ENCODE data around the gene SF3B2. TPM values are rescaled to one million over a fixed set of nuclear protein-coding genes. Genes with fewer than 3 reads are reported as not detected.

SF3B2 gene
- total RNA-seq, 1 donor from 2014 or later, result 193 TPM

DNA sequence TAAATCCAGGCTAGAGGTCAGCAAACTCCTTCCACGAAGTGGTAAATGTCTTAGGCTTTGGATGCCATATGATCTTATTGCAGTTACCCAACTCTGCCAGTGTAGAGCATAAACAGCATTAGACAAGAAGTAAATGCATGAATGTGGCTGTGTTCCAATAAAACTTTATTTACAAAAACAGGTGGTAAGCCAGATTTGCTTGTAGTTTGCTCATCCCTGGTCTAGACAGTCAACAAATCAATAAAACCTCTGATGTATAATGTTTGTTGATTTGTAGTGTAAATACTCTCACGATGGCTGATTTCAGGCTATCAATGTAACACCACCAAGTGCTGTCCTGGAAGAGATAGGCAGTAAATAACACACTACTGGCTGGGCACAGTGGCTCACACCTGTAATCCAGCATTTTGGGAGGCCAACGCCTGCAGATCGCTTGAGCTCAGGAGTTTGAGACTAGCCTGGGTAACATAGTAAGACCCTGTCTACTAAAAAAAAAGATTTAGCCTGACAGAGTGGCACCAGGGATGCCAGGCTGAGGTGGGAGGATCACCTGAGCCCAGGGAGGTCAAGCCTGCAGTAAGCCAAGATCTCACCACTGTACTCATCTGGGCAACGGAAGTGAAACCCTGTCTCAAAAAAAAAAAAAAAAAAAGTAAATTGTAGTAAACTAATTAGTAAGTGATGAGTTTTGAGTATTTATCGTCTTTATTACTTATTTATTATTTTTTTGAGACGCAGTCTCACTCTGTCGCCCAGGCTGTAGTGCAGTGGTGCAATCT lies 19.0 kb upstream of the SF3B2 start:
- no peaks in the 10 kb centered on the region for H3K9me3 Mint-ChIP-seq (ENCODE audit: unreplicated experiment)
- H3K4me3 Mint-ChIP-seq (ENCODE audit: unreplicated experiment), result no peak overlapping the region
- no peak for DNase-seq (ENCODE audit: extremely low spot score, unreplicated experiment)
- H3K27ac Mint-ChIP-seq (ENCODE audit: unreplicated experiment), result no peak overlapping the region
- TF ChIP-seq, protein P1, sequence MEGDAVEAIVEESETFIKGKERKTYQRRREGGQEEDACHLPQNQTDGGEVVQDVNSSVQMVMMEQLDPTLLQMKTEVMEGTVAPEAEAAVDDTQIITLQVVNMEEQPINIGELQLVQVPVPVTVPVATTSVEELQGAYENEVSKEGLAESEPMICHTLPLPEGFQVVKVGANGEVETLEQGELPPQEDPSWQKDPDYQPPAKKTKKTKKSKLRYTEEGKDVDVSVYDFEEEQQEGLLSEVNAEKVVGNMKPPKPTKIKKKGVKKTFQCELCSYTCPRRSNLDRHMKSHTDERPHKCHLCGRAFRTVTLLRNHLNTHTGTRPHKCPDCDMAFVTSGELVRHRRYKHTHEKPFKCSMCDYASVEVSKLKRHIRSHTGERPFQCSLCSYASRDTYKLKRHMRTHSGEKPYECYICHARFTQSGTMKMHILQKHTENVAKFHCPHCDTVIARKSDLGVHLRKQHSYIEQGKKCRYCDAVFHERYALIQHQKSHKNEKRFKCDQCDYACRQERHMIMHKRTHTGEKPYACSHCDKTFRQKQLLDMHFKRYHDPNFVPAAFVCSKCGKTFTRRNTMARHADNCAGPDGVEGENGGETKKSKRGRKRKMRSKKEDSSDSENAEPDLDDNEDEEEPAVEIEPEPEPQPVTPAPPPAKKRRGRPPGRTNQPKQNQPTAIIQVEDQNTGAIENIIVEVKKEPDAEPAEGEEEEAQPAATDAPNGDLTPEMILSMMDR (IDR thresholded peaks at IDR 0.05), result no peak
- H3K27me3 Mint-ChIP-seq (ENCODE audit: unreplicated experiment), result peaks cover 3% of the 10 kb centered on the region
- no peaks in the 10 kb centered on the region for H3K4me1 Mint-ChIP-seq (ENCODE audit: unreplicated experiment)
- no peaks in the 10 kb centered on the region for H3K36me3 Mint-ChIP-seq (ENCODE audit: unreplicated experiment)

DNA sequence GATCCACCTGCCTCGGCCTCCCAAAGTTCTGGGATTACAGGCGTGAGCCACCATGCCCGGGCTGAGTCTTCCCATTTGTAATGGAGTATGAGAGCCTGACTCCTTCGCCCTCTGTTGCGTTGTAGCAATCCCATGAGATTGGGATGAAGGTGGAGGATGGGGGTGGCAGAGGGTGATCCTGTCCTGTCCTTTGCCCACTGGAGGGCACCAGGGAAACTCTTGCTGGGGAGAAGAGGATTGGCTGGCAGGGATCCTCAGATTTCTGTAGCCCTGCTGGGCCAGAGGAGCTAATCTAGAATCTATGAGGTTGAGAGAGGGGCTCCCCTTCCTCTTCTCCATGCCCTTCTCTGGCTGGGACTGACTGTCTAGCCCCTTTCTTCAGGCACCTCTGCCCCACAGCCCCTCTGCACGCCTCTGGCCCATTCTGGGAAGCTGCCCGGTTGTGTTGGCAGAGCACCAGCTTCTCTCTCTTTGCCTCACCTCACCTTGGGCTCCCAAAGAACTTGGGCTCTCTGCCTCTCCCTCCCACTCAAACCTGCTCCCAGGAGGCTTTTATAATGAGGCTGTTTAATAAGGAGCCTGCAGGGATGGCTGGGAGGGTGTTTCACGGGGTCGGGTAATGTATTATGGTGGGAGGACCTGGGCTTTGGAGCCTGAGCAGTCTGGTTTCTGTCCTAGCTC lies 16.4 kb upstream of the SF3B2 start:
- no peaks in the 10 kb centered on the region for H3K9me3 Mint-ChIP-seq (ENCODE audit: unreplicated experiment)
- H3K27ac Mint-ChIP-seq (ENCODE audit: unreplicated experiment), result no peak overlapping the region
- no peaks in the 10 kb centered on the region for H3K4me1 Mint-ChIP-seq (ENCODE audit: unreplicated experiment)
- no peak overlapping the region for H3K4me3 Mint-ChIP-seq (ENCODE audit: unreplicated experiment)
- H3K36me3 Mint-ChIP-seq (ENCODE audit: unreplicated experiment), result no peaks in the 10 kb centered on the region
- DNase-seq (ENCODE audit: extremely low spot score, unreplicated experiment), result no peak
- peaks cover 3% of the 10 kb centered on the region for H3K27me3 Mint-ChIP-seq (ENCODE audit: unreplicated experiment)
- TF ChIP-seq, protein P1 (IDR thresholded peaks at IDR 0.05), result no peak

DNA sequence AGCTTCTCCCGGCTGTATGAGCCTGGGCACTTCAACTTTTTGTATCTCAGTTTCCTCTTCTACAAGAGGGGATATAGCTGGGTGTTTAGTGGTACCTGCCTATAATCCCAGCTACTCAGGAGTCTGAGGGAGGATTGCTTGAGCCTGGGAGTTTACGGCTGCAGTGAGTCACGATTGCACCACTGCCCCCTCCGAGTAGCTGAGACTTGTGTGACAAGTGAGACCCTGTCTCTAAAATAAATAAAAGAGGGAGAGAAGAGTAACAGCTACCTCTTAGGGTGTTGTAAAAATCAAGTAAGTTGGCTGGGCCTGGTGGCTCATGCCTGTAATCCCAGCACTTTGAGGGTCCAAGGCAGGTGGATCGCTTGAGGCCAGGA lies 15.8 kb upstream of the SF3B2 start:
- TF ChIP-seq, protein P1 (IDR thresholded peaks at IDR 0.05), result no peak
- H3K27ac Mint-ChIP-seq (ENCODE audit: unreplicated experiment), result no peak overlapping the region

DNA sequence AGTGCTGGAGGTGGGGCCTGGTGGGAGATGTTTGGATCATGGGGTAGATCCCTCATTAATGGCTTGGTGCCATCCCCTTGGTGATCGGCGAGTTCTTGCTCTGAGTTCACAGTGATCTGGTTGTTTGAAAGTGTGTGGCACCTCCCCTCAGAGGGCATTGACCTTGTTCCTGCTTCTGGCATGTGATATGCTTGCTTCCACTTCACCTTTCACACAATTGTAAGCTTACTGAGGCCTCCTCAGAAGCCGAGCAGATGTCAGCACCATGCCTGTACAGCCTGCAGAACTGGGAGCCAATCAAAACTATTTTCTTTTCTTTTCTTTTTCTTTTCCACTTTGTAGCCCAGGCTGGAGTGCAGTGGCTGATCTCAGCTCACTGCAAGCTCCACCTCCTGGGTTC lies 14.8 kb upstream of the SF3B2 start:
- no peak for DNase-seq (ENCODE audit: extremely low spot score, unreplicated experiment)
- Mint-ChIP-seq H3K27ac (ENCODE audit: unreplicated experiment) (no peak overlapping the region), H3K36me3 (ENCODE audit: unreplicated experiment) (no peaks in the 10 kb centered on the region), H3K9me3 (ENCODE audit: unreplicated experiment) (no peaks in the 10 kb centered on the region), H3K4me1 (ENCODE audit: unreplicated experiment) (no peaks in the 10 kb centered on the region), H3K27me3 (ENCODE audit: unreplicated experiment) (peaks cover 3% of the 10 kb centered on the region), H3K4me3 (ENCODE audit: unreplicated experiment) (no peak overlapping the region)
- TF ChIP-seq, protein P1 (IDR thresholded peaks at IDR 0.05), result no peak

More for the DNA sequence above, 15.8 kb upstream of the SF3B2 start:
- no peaks in the 10 kb centered on the region for H3K36me3 Mint-ChIP-seq (ENCODE audit: unreplicated experiment)
- no peak overlapping the region for H3K4me3 Mint-ChIP-seq (ENCODE audit: unreplicated experiment)
- H3K4me1 Mint-ChIP-seq (ENCODE audit: unreplicated experiment), result no peaks in the 10 kb centered on the region
- no peak for DNase-seq (ENCODE audit: extremely low spot score, unreplicated experiment)
- peaks cover 3% of the 10 kb centered on the region for H3K27me3 Mint-ChIP-seq (ENCODE audit: unreplicated experiment)
- H3K9me3 Mint-ChIP-seq (ENCODE audit: unreplicated experiment), result no peaks in the 10 kb centered on the region

DNA sequence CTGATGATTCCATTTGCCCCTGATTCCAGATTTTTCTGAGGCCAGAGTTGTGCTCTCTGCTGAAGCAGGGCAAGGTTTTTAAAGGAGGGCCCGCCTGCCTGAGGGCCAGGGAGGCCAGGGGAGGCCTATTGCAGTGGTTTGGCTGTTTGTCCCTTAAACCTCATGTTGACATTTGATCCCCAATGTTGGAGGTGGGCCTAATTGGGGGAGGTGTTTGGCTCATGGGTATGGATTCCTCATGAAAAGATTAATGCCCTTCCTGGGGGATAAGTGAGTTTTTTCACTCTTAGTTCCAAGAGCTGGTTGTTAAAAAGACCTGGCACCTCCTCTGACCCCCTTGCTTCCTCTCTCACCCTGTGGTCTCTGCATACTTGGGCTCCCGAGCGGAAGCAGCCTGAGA lies 12.4 kb upstream of the SF3B2 start:
- DNase-seq (ENCODE audit: extremely low spot score, unreplicated experiment), result no peak
- no peak overlapping the region for H3K4me3 Mint-ChIP-seq (ENCODE audit: unreplicated experiment)
- H3K9me3 Mint-ChIP-seq (ENCODE audit: unreplicated experiment), result no peaks in the 10 kb centered on the region
- peaks cover 2% of the 10 kb centered on the region for H3K27me3 Mint-ChIP-seq (ENCODE audit: unreplicated experiment)
- H3K27ac Mint-ChIP-seq (ENCODE audit: unreplicated experiment), result no peak overlapping the region
- TF ChIP-seq, protein P1 (IDR thresholded peaks at IDR 0.05), result no peak
- no peaks in the 10 kb centered on the region for H3K4me1 Mint-ChIP-seq (ENCODE audit: unreplicated experiment)
- H3K36me3 Mint-ChIP-seq (ENCODE audit: unreplicated experiment), result no peaks in the 10 kb centered on the region

Data from osteocyte (in vitro differentiated cells).